HG02973 (cell line): Measurements from ENCODE around the gene PITPNB.

ENCODE experiments used
- ATAC-seq: cut with Tn5 transposase; IDR thresholded peaks from one replicate; pipeline ENCODE4 v1.9.1; 2021; ENCODE audit warnings: moderate library complexity; ENCODE audit not compliant: unreplicated experiment

PITPNB gene

DNA sequence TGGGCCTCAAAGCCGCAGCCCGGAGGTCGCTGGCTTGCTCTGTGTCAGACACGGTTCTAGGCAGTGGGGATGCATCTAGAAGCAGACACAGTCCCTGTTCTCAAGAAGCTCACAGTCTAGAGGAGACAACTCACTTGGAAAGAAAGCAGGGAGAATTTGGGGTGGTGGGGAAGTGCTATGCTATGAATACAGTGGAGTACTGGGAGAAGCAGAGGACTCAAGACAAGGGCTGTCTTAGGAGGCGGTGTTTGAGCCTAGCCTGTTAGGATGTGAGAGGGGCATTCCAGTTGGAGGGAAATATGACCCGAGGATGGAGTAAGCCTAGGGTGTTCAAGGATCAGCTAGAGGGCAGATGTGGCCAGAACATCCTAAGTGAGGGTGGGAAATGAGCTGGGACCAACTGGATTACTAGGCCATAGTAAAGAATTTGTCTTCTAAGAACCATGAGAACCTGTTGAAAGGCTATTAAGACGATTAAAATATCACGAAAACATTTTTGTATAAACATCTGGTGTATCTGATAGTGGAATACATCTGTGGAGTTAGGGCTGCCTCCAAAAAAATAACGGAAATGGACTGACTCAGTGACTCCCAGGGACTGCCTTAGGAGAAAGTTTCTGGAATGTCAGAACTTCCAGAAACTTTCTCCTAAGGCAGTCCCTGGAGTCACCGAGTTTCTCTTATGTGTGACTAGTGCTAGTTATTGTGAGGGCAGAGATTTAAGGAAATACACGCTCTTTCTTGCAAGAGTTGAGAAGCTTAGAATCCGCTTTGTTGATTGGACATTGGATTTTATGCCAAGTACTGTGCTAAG lies 1.1 kb upstream of the PITPNB start:
- peak; percentile 28 for ATAC-seq

- ATAC-seq: peak; percentile 17
Measured at GRCh38 chr22:27918341-27919221, 475 bp downstream of the PITPNB start.

- ATAC-seq: no peak
Measured at GRCh38 chr22:27915986-27916385, 3.1 kb downstream of the PITPNB start.

DNA sequence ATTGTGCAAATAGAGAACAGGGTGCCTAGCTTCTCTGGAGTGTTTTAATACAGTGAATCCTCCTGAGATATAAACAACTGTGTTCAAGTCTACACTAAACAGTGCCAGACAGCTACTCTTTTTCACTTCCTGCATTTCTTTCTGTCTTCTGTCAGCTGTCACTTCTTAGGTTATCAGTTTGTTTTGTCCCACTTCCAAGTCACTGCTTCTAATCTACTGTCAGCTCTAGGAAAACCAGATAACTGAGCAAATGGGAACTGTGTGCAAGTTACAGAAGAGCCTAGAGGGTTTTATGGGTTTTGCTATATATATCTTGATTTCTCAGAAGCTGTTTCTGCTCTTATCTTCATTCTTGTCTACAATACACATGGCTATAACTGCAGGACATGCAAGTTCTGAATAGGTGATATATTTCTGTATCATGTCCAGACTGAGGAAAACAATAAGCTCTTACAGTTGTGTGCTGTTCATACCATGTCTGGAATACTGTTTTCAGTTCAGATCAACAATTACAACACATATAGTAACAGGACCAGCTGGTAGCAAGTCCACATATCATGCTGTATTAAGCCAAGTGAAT lies 5.8 kb downstream of the PITPNB start:
- ATAC-seq: no peak

- no peak for ATAC-seq
Measured at GRCh38 chr22:27912101-27912500, 7.0 kb downstream of the PITPNB start.

DNA sequence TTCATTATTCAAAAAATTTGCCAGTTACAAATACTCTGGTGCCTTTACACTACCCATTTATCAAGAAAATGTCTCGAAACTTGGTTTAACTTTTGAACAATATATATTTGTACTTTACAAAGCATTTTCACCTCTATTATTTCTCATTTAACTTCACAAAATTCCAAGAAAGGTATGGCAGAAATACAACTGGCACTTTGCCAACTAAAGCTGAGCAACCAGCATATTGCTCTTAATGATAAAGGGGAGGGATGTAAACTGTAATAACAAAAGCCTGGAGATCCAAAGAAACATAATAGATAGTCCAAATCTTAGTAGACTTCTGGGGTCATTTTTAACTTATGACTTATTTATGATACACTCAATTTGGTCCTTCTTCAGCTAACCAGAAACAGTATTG lies 7.7 kb downstream of the PITPNB start:
- ATAC-seq: no peak

DNA sequence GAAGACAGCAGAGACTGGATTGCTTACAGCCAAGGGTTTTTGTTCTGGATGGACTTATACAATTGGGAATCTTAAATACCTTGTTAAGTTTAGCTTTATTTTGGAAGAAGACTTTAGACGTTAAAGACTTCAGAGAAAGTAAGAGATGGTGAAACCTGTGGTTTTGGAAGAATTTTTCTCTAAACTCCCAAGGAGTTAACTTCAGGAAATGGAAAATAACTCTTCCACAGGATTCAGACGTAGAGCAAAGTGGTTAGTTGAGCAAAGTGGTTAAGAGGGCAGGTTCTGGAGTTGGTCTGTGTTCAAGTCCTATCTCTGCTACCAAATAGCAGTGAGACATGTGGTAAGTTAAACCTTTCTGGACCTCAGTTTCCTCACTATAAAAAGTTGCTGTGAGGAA lies 12.8 kb downstream of the PITPNB start:
- ATAC-seq: no peak

GRCh38 chr22:27905653-27906052 lies 13.4 kb downstream of the PITPNB start:
- ATAC-seq: no peak

- no peak for ATAC-seq
Measured at GRCh38 chr22:27903805-27904473, 15.1 kb downstream of the PITPNB start.

GRCh38 chr22:27900153-27900552 lies 18.9 kb downstream of the PITPNB start:
- no peak for ATAC-seq

DNA sequence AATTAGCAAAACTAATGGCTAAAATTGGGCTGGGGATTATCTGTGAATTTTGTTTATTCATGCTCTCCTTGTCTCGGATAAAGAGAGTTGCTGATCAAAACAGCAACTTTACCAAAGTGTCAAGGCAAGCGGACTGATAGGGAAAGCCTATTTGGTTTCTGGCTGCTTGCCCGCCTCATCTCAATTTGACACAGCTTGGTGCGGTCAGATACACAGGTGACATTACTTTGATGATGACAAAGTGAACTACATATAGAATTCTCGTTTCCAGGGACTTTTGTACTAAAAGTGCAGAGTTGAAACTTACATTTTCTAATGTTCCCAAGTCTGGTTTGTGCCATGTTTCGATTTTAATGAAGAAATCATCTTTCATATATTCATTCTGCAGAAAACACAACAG lies 22.8 kb downstream of the PITPNB start:
- peak; percentile 11 for ATAC-seq

GRCh38 chr22:27895600-27895999 lies 23.5 kb downstream of the PITPNB start:
- ATAC-seq: peak; percentile 94

DNA sequence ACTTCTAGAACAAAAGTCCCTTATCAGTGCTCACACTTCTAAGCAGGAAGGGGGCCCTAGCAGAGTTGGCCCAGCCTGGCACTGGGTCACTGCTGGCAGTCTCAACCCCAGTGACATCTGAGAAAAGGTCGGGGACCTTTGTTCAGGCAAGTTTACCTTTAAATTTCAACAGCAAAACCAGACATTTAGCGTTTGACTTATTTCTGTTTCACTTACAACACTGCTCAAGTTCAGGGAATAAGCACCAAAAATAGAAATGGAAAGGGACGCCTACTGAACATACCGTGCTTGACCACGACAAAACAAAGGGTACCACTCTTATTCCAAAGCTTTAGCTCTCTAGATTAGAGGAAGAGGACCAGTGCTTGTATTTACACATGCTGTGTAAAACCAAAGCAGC lies 26.2 kb downstream of the PITPNB start:
- ATAC-seq: no peak

GRCh38 chr22:27892064-27892463 lies 27.0 kb downstream of the PITPNB start:
- ATAC-seq: no peak

GRCh38 chr22:27888310-27888709 lies 30.7 kb downstream of the PITPNB start:
- no peak for ATAC-seq

- ATAC-seq: no peak
Measured at GRCh38 chr22:27886843-27887151, 32.3 kb downstream of the PITPNB start.

GRCh38 chr22:27885977-27886842 lies 32.8 kb downstream of the PITPNB start:
- ATAC-seq: no peak

- ATAC-seq: no peak
Measured at GRCh38 chr22:27883656-27884350, 35.3 kb downstream of the PITPNB start.

- ATAC-seq: no peak
Measured at GRCh38 chr22:27882507-27883290, 36.4 kb downstream of the PITPNB start.
